ENCODE measurements around the gene NDUFA1.
A peak's percentile ranks its signal among the peaks of the same experiment; 100 is the strongest.
"Not testable (repeated sequence)": the region's sequence is repeated elsewhere in the genome, so short reads cannot be mapped to it uniquely, and the experiment has no call there.

Gene NDUFA1

DNA sequence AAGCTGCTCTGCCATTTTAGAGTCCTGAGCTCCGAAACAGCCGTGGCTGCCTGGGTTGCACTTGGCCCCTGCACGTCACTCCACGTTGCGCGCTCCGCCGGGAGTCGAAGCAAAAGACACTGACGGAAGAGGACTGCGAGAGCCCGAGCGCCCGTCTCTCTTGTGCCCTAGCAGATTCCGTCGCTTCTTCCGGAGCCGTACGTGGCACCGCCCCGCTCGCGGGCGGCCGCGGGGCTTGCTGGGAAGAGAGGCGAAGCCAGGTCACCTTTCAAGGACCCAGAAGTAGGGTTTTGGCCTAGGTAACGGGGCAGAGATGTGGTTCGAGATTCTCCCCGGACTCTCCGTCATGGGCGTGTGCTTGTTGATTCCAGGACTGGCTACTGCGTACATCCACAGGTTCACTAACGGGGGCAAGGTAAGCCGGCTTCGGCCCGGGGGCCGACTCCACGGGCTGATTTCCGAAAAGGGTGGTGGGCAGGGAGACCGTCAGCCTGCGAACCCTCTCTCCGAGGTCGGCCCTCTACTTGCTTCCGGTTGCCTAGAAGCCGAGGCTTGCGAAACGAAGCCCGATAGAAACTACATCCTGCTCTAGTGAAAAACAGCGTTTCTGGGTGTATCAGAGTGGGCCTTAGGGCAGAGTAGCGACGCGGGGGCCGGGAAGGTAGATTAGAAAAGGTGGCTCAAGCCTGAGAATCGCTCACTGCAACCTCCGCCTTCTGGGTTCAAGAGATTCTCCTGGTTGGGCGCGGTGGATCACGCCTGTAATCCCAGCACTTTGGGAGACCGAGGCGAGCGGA is at the start of gene NDUFA1, which contains the start of gene RNF113A:
TSS of gene NDUFA1 (plus strand) at position 234 of the 797 bp plus-strand sequence. CDS start at position 314, 80 bp downstream.
TSS of gene RNF113A (minus strand) at position 135 of the 797 bp plus-strand sequence. CDS start at position 15, 120 bp downstream.
- DNase-seq: peak; percentile 74 to 76

DNA sequence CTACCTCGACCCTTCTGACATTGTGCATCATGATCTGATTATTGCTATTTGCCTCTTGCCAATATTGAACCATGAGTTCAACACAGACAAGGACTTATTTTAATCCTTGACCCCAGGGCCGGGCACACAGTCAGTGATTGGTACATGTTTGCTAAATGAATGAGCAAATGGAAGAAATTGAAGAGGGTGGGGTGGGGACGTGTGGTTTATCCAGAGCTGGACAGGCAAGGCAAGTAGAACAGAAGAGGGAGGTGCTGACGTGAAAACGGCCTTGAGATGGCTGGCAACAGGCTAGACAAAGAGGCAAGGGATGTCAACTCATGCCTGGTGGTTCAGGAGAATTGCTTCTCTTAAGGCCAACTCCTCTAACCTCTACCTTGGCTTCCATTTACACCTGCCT is 47.4 kb upstream of the NDUFA1 start:
- DNase-seq: not testable (repeated sequence)

DNA sequence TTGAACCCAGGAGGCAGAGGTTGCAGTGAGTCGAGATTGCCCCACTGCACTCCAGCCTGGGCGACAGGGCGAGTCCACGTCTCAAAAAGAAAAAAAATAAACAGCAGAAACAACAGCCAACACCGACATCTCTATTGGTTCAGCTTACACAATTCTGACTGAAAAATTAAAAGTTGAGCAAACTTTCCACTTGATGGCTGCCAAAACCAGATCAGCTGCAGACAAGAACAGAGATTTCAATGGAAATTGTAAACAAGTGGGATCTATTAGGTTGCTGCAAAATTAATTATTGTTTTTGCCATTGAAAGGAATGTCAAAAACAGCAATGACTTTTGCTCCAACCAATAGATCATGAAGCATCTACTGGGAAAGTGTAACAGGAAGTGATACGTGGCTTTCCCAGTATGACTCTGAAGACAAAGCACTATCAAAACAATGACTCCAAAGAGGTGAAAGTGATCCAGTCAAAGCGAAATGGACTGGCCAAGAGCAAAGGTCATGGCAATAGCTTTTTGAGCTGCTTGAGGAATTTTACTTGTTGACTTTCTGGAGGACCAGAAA is 45.2 kb upstream of the NDUFA1 start:
- DNase-seq: no peak

DNA sequence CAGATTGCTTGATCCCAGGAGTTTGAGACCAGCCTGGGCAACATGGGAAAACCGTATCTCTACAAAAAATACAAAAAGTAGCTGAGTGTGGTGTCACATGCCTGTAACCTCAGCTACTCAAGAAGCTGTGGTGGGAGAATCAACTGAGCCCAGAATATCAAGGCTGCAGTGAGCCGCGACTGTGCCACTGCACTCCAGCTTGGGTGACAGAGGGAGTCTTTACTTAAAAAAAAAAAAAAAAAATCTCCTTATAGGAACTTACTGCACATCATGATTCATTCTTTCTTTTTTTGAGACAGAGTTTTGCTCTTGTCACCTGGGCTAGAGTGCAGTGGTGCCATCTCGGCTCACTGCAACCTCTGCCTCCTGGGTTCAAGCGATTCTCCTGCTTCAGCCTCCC is 43.2 kb upstream of the NDUFA1 start:
- no peak for DNase-seq

DNA sequence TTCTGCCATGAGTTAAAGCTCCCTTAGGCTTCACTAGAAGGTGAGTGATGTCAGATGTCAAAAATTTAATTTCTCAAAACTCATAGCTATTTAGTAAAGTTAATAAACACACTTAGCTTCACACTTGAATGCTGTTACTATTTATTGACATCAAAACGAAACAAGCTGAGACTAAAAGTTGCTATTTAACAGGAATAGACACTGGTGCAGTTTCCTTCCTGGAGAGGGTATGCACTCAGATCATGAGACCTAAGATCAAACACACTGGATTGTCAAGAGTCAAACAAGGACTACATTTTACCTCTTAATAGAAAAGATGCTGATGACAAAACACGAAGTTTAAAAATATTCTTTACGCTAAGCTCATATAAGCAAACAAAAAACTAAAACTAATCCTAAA is 37.7 kb upstream of the NDUFA1 start:
- DNase-seq: no peak

DNA sequence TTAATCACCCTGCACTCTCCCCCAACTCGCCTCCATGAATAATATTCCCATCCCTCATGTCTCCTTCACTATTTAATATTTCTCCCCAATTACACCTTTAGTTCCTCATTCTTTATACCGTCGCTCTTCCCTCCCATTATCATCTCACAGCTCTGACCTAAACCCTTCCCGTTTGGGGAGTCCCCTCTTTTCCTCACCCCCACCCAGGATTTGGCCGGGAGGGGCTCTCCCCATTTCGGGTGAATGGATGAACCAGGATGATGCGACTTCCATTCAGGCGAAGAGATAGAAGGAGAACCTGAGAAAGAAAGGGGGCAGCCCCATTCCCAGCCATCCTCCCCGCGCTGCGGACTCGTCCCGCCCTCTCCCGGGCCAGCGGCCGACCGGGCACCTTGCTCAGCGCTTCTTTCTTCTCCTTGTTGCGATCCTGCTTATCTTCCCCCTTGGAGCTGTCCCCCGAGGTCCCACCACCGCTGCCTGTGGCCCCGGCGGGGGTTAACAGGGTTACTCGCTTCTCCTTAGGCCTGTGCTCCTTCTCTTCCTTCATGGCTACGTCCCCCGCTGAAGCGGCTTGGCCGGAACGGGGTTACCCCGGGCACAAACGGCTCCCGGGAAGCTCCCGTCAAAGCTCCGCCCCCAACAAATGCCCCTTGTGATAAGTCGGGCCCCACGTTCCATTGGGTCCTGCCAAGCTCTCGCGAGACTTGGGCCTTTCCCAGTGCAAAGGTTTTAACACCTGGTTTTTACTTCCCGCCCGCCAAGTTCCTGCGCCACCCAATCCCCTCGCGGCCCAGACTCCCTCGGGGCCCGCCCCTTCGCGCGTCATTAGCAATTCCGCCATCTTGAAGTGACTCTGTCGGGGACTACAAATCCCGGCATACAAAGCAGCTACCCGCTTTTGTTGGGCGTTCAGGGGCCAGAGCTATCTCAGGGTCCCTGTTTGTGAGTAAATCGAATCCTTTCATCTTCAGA is 19.0 kb upstream of the NDUFA1 start, which contains the start of gene UPF3B:
TSS of gene UPF3B (minus strand) at position 582 of the 972 bp plus-strand sequence. CDS start at position 547, 35 bp downstream.
- DNase-seq: peak; percentile 92 to 95

DNA sequence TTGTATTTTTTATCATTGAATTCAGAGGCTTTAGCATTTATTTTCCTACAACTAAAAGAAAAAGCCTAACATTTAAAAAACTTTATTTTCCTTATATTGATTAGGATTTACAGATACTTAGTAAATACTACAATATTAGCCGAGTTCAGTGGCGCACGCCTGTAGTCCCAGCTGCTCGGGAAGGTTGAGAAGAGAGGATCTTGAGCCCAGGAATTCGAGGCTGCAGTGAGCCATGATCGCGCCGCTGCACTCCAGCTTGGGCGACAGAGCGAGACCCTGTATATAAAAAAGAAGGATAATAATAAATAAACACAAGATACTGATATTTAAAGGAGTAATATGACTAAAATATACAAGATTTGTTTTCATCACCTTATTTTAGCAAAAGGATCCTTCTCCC is 18.2 kb upstream of the NDUFA1 start:
- DNase-seq: no peak

DNA sequence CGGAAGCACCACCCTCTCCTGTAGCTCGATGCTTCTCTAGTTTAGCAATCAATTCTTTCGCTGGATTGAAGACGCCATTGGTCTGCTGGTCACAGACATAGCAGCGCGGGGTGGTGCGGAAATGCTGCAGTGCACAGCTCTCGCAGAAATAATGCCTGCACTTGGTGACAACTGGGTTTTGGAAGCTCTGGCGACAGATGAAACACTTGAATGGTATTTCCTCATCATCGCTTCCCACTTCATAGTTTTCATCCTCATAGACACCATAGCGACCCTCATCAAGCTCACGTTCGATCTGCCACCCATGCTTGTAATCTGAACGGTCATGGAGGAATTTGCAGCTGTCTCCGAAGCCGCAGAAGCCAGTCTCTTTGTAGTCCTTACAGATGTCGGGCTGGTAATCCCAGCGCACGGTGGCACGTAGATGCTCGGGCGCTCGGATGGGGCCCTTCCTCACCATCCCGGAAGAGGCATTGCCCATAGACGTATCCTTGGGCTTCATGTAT is 953 bp upstream of the NDUFA1 start:
- DNase-seq: peak; percentile 12 to 16

DNA sequence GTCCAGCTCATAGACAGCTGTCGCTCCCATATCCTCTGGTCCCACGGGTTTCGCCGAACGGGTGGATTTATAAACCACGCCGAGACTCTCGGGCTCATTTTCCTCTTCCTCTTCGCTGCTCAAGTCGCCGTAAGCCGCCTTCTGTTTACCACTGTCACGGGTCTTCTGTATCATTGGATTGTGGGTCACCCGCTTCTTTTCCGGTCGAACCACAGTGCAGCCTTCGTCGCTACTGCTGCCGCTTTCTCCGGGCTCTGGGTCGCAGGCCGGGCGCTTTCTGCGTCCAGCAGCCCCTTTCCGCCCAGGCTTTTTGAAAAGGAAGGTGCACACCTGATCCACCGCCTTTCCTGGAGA is 410 bp upstream of the NDUFA1 start:
- peak in 1 of 2 donors; percentile 5 for DNase-seq

DNA sequence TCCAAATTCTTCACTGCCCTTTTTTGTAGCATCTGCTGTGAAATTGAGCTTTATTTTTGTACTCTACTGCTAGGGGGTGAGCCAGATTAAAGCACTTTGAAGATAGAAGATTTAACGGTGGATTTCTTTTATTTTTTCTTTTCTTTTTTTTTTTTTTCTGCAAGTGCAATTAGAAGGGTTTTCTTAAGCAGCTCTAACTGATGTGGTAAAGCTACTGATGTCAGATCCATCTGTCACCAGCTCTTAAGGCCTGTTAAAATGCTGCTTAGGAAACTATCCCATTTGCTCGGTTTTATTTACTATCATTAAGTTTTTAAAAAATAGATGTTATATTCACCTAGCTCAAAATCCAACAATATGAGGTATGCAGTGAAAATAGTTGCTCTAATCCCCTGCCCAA is 7.1 kb downstream of the NDUFA1 start:
- DNase-seq: no peak

DNA sequence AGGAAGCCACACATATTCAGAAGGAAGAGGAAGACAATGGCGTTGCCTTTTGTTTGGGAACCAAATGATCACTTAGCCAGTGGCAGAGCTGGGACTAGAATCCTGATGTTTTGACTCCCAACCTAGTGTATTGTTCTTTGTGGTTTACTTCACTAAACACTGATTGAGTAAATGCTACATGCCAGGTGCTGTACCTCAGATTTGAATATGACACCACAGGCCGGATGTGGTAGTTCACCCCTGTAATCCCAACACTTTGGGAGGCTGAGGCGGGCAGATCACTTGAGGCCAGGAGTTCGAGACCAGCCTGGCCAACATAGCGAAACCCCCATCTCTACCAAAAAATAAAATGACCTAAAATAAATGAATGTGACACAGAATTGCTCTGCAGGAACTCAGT is 8.4 kb downstream of the NDUFA1 start:
- no peak for DNase-seq

DNA sequence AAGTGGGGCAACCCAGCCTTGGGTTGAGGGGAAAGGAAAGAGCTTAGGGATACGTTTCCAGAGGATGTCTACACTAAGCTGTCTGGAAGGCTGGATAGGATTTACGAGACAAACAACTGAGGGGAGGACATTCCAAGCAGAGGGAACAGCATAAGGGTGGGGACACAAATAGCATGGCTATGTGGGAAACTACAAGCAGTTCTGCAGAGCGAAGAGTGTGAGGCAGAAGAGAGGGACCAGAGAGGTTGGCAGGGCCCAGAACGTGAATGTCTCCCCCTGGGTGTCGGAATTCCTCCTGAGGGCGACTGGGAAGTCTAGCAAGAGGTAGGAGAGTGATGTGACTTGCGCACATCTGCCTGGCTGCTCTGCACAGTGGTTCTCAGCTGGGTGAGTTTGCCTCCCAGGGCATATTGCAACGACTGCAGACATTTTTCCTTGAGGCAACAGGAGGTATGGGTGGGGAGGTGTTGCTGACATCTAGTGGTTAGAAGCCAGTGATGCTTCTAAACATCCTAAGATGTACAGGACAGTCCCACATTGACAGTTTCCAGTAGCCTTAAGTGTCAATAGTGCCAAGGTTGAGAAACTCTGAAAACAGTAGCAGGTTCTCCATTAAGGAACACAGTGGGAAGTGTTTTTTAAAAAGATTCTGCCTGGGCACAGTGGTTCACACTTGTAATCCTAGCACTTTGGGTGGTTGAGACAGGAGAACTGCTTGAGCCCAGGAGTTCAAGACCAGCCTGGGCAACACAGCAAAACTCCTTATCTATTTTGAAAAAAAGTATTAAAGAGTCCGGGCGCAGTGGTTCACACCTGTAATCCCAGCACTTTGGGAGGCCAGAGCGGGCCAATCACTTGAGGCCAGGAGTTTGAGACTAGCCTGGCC is 9.2 kb downstream of the NDUFA1 start:
- DNase-seq: peak; percentile 6 to 17

DNA sequence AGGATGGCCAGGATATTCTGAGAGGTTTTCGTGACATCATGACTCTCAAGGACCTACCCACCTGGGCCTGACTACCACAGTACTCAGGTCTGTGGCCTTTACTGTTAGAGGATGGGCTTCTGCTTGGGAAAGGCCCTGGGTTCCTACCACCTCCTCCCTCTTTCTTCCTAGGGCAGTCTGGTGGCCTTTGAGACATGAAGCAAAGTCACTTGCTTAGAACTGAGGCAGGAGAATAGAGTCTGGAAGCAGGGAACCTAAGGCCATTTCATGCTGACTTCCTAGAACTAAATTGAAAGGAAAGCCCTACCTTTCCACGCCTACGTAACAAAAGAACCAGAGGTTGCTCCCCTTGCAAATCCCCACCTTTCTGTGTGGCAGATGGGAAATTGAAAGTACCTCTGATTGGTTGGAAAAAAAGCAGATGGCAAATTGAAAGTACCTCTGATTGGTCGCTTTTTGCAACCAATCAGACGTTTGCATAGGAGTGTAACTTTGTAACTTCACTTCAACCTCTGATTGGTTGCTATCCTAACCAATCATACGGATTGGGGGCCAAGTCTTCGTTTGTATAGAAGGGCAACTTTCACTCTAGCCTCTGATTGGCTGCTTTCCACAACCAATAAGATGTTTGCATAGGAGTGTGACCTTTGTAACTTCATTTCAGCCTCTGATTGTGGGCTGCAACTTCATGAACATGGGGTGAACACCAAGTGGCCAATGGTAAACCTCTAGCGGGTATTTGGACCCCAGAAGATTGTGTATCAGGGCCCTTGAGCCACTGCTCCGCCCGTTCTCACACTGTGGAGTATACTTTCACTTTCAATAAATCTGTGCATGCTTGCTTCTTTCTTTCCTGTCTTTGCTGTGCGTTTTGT is 14.2 kb downstream of the NDUFA1 start:
- DNase-seq: no peak

DNA sequence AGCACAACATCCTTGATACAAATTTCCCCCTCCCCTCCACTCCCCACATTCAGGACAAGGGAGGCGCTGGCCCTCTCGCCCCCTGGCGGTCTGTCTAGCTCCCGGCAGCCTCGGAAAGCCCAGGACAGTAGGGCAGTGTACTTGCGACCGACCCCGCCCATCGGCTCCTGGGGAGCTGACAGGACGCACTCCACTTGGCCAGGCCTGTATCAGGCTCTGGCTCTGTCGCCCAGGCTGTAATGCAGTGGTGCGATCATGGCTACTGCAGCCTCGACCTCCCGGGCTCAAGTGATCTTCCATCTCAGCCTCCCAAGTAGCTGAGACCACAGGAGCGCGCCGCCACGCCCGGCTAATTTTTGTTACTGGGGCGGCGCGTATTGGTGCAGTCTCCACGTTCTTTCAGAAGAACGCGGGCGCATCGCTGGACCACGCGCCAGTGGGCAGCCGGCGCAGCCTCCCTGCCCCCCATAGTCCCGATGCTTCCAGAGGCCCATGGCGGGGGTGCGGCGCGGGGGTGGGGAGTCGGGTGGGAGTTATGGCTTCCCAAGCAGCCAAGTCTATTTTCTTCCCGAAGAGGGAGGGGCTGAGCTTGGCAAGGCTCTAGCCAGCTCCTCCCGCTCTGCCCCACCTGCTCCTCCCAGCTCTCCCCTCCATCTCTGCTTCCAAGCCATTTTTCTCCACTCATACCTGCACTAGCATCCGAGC is 16.2 kb downstream of the NDUFA1 start:
- DNase-seq: peak; percentile 38 to 56

DNA sequence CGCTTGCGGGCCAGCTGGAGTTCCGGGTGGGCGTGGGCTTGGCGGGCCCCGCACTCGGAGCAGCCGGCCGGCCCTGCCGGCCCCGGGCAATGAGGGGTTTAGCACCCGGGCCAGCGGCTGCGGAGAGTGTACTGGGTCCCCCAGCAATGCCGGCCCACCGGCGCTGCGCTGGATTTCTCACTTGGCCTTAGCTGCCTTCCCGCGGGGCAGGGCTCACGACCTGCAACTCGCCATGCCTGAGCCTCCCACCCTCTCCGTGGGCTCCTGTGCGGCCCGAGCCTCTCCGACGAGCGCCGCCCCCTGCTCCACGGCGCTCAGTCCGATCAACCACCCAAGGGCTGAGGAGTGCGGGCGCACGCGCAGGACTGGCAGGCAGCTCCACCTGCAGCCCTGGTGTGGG is 19.0 kb downstream of the NDUFA1 start:
- DNase-seq: not testable (repeated sequence)

DNA sequence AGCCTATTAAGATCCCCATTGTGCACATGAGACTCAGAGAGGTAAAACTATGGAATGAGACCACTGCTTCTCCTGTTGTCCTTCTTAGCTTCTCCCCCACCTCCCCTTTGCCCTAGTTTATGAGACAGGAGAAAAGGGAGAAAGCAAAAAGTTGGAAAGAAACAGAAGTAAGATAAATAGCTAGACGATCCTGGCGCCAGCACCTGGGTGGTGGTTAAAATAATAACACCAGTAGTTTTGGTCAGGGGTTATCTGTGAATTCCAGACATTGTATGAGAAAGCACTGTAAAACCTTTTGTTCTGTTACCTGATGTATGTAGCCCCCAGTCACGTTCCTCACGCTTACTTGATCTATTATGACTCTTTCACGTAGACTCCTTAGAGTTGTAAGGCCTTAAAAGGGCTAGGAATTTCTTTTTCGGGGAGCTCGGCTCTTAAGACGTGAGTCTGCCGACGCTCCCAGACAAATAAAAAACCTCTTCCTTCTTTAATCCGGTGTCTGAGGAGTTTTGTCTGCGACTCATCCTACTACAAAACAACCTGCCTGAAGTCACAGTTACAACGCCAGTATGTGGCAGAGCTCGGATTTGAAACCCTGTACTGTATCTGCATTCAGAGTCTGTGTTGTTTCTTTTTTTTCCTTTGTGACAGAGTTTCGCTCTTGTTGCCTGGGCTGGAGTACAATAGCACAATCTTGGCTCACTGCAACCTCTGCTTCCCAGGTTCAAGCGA is 20.5 kb downstream of the NDUFA1 start:
- DNase-seq: not testable (repeated sequence)

DNA sequence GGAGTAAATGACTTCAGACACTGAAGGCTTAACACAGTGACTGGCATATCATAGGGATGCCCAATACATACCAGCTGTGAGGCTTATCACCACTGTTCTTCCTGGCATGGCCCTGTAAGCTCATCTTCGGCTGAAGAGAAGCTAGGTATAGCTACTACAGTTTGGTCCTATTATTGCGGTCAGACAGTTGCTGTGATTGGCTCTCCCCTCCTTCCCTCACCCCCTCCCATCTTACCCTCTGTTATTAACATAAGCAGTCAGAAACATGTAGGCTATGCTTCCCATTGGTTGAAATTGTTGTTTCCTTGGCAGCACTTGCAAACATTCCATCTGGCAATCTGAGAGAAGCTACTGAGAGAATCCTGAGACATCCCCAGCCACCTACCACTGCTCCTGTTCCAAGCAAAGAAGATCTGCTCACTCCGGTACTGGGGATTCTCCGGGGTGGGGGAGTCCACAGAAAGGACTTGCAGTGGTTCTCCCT is 24.3 kb downstream of the NDUFA1 start, which contains the start of gene AKAP14:
TSS of gene AKAP14 (plus strand) at position 51 of the 484 bp plus-strand sequence. CDS start 7,331 bp downstream, outside the sequence.
- DNase-seq: no peak

DNA sequence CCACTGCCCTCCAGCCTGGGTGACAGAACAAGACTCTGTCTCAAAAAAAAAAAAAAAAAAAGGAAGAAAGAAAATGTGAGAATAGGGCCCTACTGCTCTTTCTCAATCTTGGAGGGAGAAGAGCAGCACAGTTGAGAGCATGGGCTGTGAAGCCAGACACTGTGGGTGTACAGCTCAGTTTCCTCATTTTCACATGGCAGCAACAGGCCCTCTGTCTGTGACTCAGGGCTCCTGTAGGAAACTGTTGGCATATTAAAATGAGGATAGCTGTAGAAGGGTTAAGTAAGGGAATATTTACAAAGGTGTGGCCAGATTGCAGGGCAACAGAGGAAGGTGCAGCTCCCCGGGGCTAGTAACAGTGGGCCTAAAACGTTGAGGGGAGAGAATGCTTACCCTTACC is 27.5 kb downstream of the NDUFA1 start:
- DNase-seq: no peak

DNA sequence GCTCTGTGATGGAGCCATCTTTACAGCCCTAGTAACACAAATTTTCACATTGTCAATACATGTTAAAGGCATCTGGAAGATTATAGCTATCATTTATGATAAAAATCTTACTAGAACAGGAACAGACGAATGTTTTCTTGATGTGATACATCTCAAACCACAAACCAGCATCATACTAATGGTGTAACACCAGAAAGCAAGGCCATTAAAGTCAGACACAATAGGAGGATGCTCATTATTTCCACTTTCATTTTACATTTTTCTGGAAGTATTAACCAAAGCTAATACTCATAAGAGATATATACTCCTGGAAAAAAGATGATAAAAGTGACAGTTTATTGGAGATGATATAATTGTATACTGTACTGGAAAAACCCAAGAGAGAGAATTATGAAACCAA is 29.3 kb downstream of the NDUFA1 start:
- no peak for DNase-seq
